Breast epithelium (tissue), 4 donors: ENCODE results near the gene PCDHB11. TPM values are rescaled to one million over a fixed set of nuclear protein-coding genes. Genes with fewer than 3 reads are reported as not detected.
A peak's percentile ranks its signal among the peaks of the same experiment; 100 is the strongest.
"Not testable (repeated sequence)": the region's sequence is repeated elsewhere in the genome, so short reads cannot be mapped to it uniquely, and the experiment has no call there.

Source experiments
- DNase-seq, 2 donors: peaks; one replicate each; pipeline ENCODE4 v3.0.0-alpha.2; 2019; ENCODE audit warnings: low spot score in 2 of 2
- H3K27ac ChIP-seq, 2 donors: fragments of 200-600 bp; sonication (generic) in 1 of 2; one replicate each; pipeline ENCODE4 v1.5.1; 2016 to 2019; ENCODE audit warnings: mild to moderate bottlenecking in 1 of 2
- H3K27me3 ChIP-seq, 2 donors: fragments of 200-600 bp; sonication (generic) in 1 of 2; one replicate each; pipeline versions ENCODE4 v1.5.1 to v1.6.0; 2017 to 2019; ENCODE audit warnings: control low read depth in 1 of 2, mild to moderate bottlenecking in 1 of 2
- H3K36me3 ChIP-seq: fragments of 200-600 bp; one replicate; pipeline ENCODE4 v1.5.1; 2019
- H3K4me1 ChIP-seq, 2 donors: fragments of 200-600 bp; sonication (generic); one replicate each; pipeline ENCODE4 v1.5.1; 2016 to 2019; ENCODE audit warnings: control low read depth in 1 of 2
- H3K4me3 ChIP-seq, 3 donors: fragments of 200-600 bp; sonication (generic); 1 replicate in 2 of 3; 2 replicates in 1 of 3; pipeline ENCODE4 v1.5.1; 2016 to 2019; ENCODE audit warnings: mild to moderate bottlenecking in 3 of 3, moderate library complexity in 2 of 3
- H3K9me3 ChIP-seq, 2 donors: fragments of 200-600 bp; sonication (generic) in 1 of 2; one replicate each; pipeline ENCODE4 v1.5.1; 2016 to 2019; ENCODE audit warnings: control low read depth in 1 of 2
- POLR2A ChIP-seq: fragments of 450-650 bp; IDR thresholded peaks from one replicate; pipeline ENCODE4 v1.6.1; 2016; ENCODE audit warnings: antibody characterized with exemption, mild to moderate bottlenecking, moderate library complexity
- POLR2AphosphoS5 ChIP-seq, 3 donors: sonication (generic); formaldehyde crosslinking; IDR thresholded peaks; one replicate each; pipeline ENCODE4 v1.6.1; 2017; ENCODE audit warnings: antibody characterized with exemption in 3 of 3
- intact Hi-C: fragments of 100-400 bp; cut with DNase I; formaldehyde crosslinking; loops from one replicate; pipeline ENCODE4 v1.15.1; 2023; ENCODE audit warnings: low total_unique reads
- total RNA-seq, 3 donors: library from RNA; depleted of rRNA; stranded (reverse); fragments of >200 nt; gene quantifications; one replicate each; pipeline ENCODE4 v1.1.0, GENCODE V29; 2016
- TF ChIP-seq, protein P1 (sequence below), 3 donors: fragments of 450-650 bp; IDR thresholded peaks; one replicate each; pipeline ENCODE4 v1.5.1; 2016 to 2017; ENCODE audit warnings: antibody characterized with exemption in 3 of 3, mild to moderate bottlenecking in 3 of 3, moderate library complexity in 3 of 3

PCDHB11 gene
- total RNA-seq, 3 donors from 2014 or later = 2.3 to 4.6 (median 2.7) TPM

DNA sequence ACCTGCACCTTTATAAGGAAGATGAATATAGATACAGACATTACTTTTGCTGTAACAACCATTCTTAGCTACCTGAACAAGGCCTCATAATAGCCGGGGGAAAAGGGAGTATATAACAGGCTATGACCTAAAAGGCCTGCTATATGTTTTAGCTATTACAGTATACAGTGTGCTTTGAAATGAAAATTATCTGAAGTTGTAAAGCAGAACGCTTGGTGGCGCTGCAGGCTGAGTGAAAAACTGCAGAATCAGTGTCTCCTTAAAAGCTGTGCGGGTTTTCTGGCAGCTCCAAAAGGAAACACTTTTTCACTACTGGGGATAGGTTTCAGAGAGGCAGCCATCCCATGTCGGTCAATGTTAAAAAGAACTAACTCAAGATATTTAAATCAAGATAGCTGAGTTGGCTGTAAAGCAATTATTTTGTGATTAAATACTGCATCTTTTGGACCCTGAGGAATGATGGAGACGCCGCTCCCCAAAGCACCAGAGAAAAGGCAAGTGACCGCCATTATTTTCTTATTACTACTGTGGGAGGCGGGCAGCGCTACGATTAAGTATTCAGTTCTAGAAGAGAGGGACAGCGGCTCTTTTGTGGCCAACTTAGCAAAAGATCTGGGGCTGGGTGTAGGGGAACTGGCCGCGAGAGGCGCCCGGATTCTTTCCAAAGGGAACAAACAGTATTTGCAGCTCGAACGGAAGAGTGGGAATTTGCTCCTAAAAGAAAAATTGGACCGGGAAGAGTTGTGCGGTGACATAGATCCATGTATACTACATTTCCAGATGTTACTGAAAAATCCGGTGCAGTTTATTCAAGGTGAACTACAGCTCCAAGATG is 43.7 kb upstream of the PCDHB11 start:
- H3K9me3 ChIP-seq = peaks cover 76 to 86% of the 10 kb centered on the region in 2 donors

DNA sequence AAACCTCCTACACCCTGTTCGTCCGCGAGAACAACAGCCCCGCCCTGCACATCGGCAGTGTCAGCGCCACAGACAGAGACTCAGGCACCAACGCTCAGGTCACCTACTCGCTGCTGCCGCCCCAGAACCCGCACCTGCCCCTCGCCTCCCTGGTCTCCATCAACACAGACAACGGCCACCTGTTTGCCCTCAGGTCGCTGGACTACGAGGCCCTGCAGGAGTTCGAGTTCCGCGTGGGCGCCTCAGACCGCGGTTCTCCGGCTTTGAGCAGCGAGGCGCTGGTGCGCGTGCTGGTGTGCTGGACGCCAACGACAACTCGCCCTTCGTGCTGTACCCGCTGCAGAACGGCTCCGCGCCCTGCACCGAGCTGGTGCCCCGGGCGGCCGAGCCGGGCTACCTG is 42.1 kb upstream of the PCDHB11 start:
- H3K4me1 ChIP-seq, H3K27ac ChIP-seq, H3K27me3 ChIP-seq, DNase-seq, H3K4me3 ChIP-seq, H3K36me3 ChIP-seq, intact Hi-C loops: not testable (repeated sequence)
- peaks cover 60 to 83% of the 10 kb centered on the region in 2 donors for H3K9me3 ChIP-seq

More for the DNA sequence above, 43.7 kb upstream of the PCDHB11 start:
- intact Hi-C loops = no loop called here
- DNase-seq = no peak
- Histone ChIP-seq H3K27ac (no peak overlapping the region), H3K4me3 (no peak overlapping the region), H3K36me3 (no peaks in the 10 kb centered on the region), H3K27me3 (no peaks in the 10 kb centered on the region), H3K4me1 (no peaks in the 10 kb centered on the region)
- TF ChIP-seq POLR2AphosphoS5 (IDR thresholded peaks at IDR 0.05) = no peak
- TF ChIP-seq POLR2A = no peak
- TF ChIP-seq, protein P1, sequence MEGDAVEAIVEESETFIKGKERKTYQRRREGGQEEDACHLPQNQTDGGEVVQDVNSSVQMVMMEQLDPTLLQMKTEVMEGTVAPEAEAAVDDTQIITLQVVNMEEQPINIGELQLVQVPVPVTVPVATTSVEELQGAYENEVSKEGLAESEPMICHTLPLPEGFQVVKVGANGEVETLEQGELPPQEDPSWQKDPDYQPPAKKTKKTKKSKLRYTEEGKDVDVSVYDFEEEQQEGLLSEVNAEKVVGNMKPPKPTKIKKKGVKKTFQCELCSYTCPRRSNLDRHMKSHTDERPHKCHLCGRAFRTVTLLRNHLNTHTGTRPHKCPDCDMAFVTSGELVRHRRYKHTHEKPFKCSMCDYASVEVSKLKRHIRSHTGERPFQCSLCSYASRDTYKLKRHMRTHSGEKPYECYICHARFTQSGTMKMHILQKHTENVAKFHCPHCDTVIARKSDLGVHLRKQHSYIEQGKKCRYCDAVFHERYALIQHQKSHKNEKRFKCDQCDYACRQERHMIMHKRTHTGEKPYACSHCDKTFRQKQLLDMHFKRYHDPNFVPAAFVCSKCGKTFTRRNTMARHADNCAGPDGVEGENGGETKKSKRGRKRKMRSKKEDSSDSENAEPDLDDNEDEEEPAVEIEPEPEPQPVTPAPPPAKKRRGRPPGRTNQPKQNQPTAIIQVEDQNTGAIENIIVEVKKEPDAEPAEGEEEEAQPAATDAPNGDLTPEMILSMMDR (IDR thresholded peaks at IDR 0.05) = no peak

DNA sequence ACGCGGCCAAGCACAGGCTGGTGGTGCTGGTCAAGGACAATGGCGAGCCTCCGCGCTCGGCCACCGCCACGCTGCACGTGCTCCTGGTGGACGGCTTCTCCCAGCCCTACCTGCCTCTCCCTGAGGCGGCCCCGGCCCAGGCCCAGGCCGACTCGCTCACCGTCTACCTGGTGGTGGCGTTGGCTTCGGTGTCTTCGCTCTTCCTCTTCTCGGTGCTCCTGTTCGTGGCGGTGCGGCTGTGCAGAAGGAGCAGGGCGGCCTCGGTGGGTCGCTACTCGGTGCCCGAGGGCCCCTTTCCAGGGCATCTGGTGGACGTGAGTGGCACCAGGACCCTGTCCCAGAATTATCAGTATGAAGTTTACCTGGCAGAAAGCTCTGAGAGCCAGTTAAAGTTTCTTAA is 41.5 kb upstream of the PCDHB11 start:
- DNase-seq, H3K27ac ChIP-seq, intact Hi-C loops, H3K4me1 ChIP-seq, H3K36me3 ChIP-seq, H3K4me3 ChIP-seq, H3K27me3 ChIP-seq: not testable (repeated sequence)
- peaks cover 59 to 83% of the 10 kb centered on the region in 2 donors for H3K9me3 ChIP-seq

DNA sequence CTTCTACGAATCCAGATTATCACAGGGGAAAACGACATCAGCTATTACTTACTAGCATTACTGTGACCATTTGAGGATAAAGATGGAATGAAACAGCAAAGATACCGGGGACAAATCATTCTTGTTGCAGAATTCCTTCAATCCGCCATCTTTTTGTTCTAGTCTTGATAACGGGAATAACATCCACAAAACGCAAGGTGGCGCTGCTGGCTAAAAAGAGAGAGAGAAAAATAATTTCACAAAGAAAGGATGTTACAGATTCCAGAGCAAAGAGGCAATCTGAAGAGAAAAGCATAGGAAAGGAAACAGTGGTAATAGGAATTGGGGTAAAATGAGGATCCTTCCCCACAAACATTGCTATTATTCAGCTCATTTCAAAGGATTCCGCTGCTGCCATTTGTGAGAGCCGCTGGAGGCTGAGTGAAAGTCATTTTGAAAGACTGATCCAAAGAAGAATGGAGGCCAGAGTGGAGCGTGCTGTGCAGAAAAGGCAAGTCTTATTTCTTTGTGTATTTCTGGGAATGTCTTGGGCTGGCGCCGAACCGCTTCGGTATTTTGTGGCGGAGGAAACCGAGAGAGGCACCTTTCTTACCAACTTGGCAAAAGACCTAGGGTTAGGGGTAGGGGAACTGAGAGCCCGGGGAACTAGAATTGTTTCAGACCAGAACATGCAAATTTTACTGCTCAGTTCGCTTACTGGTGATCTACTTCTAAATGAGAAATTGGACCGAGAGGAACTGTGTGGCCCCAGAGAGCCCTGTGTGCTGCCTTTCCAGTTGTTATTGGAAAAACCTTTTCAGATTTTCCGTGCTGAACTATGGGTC is 26.8 kb upstream of the PCDHB11 start, which contains the start of gene PCDHB7:
Gene PCDHB7, plus strand, starts transcription at position 264 of the 824 bp plus-strand sequence. Its CDS starts 192 bp downstream, at position 456.
- peaks cover 49 to 74% of the 10 kb centered on the region in 2 donors for H3K9me3 ChIP-seq
- intact Hi-C loops = no loop called here
- no peak for DNase-seq
- no peak for TF ChIP-seq POLR2A
- TF ChIP-seq, protein P1 (IDR thresholded peaks at IDR 0.05) = peak in 2 of 3 donors; percentile 20 to 28
- no peaks in the 10 kb centered on the region for H3K4me1 ChIP-seq
- no peak within 1 kb of the TSS for H3K27ac ChIP-seq
- no peaks in the 10 kb centered on the region for H3K27me3 ChIP-seq
- peak within 1 kb of the TSS; percentile 7 to 24 (median 21) for H3K4me3 ChIP-seq
- H3K36me3 ChIP-seq = no peaks in the 10 kb centered on the region

DNA sequence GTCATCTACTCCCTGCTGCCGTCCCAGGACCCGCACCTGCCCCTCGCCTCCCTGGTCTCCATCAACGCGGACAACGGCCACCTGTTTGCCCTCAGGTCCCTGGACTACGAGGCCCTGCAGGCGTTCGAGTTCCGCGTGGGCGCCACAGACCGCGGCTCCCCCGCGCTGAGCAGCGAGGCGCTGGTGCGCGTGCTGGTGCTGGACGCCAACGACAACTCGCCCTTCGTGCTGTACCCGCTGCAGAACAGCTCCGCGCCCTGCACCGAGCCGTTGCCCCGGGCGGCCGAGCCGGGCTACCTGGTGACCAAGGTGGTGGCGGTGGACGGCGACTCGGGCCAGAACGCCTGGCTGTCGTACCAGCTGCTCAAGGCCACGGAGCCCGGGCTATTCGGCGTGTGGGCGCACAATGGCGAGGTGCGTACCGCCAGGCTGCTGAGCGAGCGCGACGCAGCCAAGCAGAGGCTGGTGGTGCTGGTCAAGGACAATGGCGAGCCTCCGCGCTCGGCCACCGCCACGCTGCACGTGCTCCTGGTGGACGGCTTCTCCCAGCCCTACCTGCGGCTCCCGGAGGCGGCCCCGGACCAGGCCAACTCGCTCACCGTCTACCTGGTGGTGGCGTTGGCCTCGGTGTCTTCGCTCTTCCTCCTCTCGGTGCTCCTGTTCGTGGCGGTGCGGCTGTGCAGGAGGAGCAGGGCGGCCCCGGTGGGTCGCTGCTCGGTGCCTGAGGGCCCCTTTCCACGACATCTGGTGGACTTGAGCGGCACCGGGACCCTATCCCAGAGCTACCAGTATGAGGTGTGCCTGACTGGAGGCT is 24.9 kb upstream of the PCDHB11 start:
- H3K4me3 ChIP-seq = peak overlapping the region in 1 of 3 donors; percentile 4
- H3K27me3 ChIP-seq, intact Hi-C loops, H3K36me3 ChIP-seq, H3K4me1 ChIP-seq, DNase-seq, H3K27ac ChIP-seq: not testable (repeated sequence)
- H3K9me3 ChIP-seq = peaks cover 52 to 75% of the 10 kb centered on the region in 2 donors

DNA sequence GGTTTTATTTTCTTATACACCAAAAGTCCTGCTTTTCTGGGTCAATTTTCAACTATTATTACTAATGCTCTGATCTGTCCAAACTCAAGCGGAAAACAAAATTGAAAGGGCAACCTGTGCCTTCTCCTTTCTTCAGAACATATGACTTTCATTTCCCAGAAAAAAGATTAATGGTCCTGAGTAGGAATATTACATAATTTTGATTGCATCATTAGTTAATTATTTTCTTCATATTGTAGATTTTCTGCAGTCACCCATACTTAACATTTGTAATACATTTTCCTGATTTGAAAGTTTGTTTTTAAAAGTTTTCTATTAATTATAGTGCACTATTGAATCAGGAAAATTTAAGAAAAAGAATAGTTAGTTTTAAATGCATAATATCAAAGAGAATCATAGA is 23.5 kb upstream of the PCDHB11 start:
- Histone ChIP-seq H3K36me3 (no peaks in the 10 kb centered on the region), H3K4me3 (no peak overlapping the region), H3K27ac (no peak overlapping the region), H3K27me3 (no peaks in the 10 kb centered on the region), H3K4me1 (no peaks in the 10 kb centered on the region), H3K9me3 (peaks cover 59 to 79% of the 10 kb centered on the region in 2 donors)
- DNase-seq = no peak
- intact Hi-C loops = no loop called here
- TF ChIP-seq POLR2AphosphoS5 (IDR thresholded peaks at IDR 0.05) = no peak
- no peak for TF ChIP-seq POLR2A
- TF ChIP-seq, protein P1 (IDR thresholded peaks at IDR 0.05) = no peak

DNA sequence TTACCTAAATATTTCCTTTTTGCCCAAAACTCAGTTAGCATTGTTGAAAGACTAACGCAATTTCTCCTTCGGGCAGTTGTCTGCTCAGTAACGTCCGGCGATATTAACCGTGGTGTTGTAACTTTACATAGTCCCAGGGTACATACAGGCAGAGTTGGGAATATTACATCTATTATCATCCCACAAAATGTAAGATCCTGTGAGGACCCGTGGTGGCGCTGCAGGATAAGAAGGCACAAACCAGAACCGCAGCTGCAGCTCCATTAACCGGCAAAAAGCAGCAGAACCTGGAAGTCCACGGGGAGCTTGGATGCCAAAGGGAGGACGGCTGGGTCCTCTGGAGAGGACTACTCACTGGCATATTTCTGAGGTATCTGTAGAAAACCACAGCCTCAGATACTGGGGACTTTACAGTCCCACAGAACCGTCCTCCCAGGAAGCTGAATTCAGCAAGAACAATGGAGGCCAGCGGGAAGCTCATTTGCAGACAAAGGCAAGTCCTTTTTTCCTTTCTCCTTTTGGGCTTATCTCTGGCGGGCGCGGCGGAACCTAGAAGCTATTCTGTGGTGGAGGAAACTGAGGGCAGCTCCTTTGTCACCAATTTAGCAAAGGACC is 21.7 kb upstream of the PCDHB11 start, which contains the start of gene PCDHB8:
Gene PCDHB8, plus strand, starts transcription at position 214 of the 615 bp plus-strand sequence. Its CDS starts 245 bp downstream, at position 459.
- H3K27me3 ChIP-seq, DNase-seq, H3K36me3 ChIP-seq, H3K4me3 ChIP-seq, intact Hi-C loops, H3K27ac ChIP-seq, H3K4me1 ChIP-seq: not testable (repeated sequence)
- peaks cover 59 to 74% of the 10 kb centered on the region in 2 donors for H3K9me3 ChIP-seq

DNA sequence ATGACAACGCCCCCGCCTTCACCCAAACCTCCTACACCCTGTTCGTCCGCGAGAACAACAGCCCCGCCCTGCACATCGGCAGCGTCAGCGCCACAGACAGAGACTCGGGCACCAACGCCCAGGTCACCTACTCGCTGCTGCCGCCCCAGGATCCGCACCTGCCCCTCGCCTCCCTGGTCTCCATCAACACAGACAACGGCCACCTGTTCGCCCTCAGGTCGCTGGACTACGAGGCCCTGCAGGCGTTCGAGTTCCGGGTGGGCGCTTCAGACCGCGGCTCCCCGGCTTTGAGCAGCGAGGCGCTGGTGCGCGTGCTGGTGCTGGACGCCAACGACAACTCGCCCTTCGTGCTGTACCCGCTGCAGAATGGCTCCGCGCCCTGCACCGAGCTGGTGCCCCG is 20.1 kb upstream of the PCDHB11 start:
- H3K27ac ChIP-seq, H3K4me1 ChIP-seq, DNase-seq, H3K4me3 ChIP-seq, H3K36me3 ChIP-seq, intact Hi-C loops, H3K27me3 ChIP-seq: not testable (repeated sequence)
- peaks cover 62 to 71% of the 10 kb centered on the region in 2 donors for H3K9me3 ChIP-seq
